Measurements from ENCODE around the gene SRRM3.
"Not testable (repeated sequence)": the region's sequence is repeated elsewhere in the genome, so short reads cannot be mapped to it uniquely, and the experiment has no call there.

The SRRM3 gene

GRCh38 chr7:76201732-76202665 is at the start of gene SRRM3:
TSS of gene SRRM3 (plus strand) at chr7:76201896. CDS start at chr7:76235067, 33,171 bp downstream.
- peak; percentile 73 for ATAC-seq
- H3K36me3 Mint-ChIP-seq, result no peaks in the 10 kb centered on the region
- H3K27me3 Mint-ChIP-seq, result peaks cover 73% of the 10 kb centered on the region
- H3K27ac Mint-ChIP-seq, result no peak within 1 kb of the TSS
- H3K4me1 Mint-ChIP-seq, result no peaks in the 10 kb centered on the region
- no peaks in the 10 kb centered on the region for H3K9me3 Mint-ChIP-seq
- no peak within 1 kb of the TSS for H3K4me3 Mint-ChIP-seq

GRCh38 chr7:76151932-76152331 is 49.8 kb upstream of the SRRM3 start:
- Mint-ChIP-seq H3K4me3 (no peak overlapping the region), H3K4me1 (no peaks in the 10 kb centered on the region), H3K9me3 (no peaks in the 10 kb centered on the region), H3K36me3 (no peaks in the 10 kb centered on the region), H3K27ac (no peak overlapping the region), H3K27me3 (no peaks in the 10 kb centered on the region)
- ATAC-seq, result no peak

- not testable (repeated sequence) for H3K4me1 Mint-ChIP-seq, ATAC-seq, H3K27me3 Mint-ChIP-seq, H3K27ac Mint-ChIP-seq, H3K4me3 Mint-ChIP-seq, H3K36me3 Mint-ChIP-seq, H3K9me3 Mint-ChIP-seq
These were observed 48.0 kb upstream of the SRRM3 start for GRCh38 chr7:76153571-76154230.

- H3K4me1 Mint-ChIP-seq, result no peaks in the 10 kb centered on the region
- H3K36me3 Mint-ChIP-seq, result no peaks in the 10 kb centered on the region
- H3K9me3 Mint-ChIP-seq, result no peaks in the 10 kb centered on the region
- no peak overlapping the region for H3K27ac Mint-ChIP-seq
- H3K27me3 Mint-ChIP-seq, result no peaks in the 10 kb centered on the region
- ATAC-seq, result no peak
- no peak overlapping the region for H3K4me3 Mint-ChIP-seq
These were observed 45.8 kb upstream of the SRRM3 start for GRCh38 chr7:76155938-76156337.

GRCh38 chr7:76156992-76157685 is 44.6 kb upstream of the SRRM3 start:
- not testable (repeated sequence) for H3K9me3 Mint-ChIP-seq, H3K27ac Mint-ChIP-seq, H3K4me3 Mint-ChIP-seq, H3K36me3 Mint-ChIP-seq, ATAC-seq, H3K27me3 Mint-ChIP-seq, H3K4me1 Mint-ChIP-seq

GRCh38 chr7:76158416-76158815 is 43.3 kb upstream of the SRRM3 start:
- not testable (repeated sequence) for H3K9me3 Mint-ChIP-seq, H3K4me1 Mint-ChIP-seq, H3K27ac Mint-ChIP-seq, ATAC-seq, H3K4me3 Mint-ChIP-seq, H3K27me3 Mint-ChIP-seq, H3K36me3 Mint-ChIP-seq

- not testable (repeated sequence) for H3K27me3 Mint-ChIP-seq, H3K27ac Mint-ChIP-seq, H3K4me1 Mint-ChIP-seq, H3K36me3 Mint-ChIP-seq, H3K4me3 Mint-ChIP-seq, H3K9me3 Mint-ChIP-seq, ATAC-seq
These were observed 39.1 kb upstream of the SRRM3 start for GRCh38 chr7:76162416-76163170.

- H3K9me3 Mint-ChIP-seq, H3K4me3 Mint-ChIP-seq, H3K36me3 Mint-ChIP-seq, H3K4me1 Mint-ChIP-seq, ATAC-seq, H3K27ac Mint-ChIP-seq, H3K27me3 Mint-ChIP-seq: not testable (repeated sequence)
These were observed 37.9 kb upstream of the SRRM3 start for GRCh38 chr7:76163812-76164211.

- H3K36me3 Mint-ChIP-seq, result no peaks in the 10 kb centered on the region
- H3K27ac Mint-ChIP-seq, result no peak overlapping the region
- H3K27me3 Mint-ChIP-seq, result no peaks in the 10 kb centered on the region
- ATAC-seq, result no peak
- H3K9me3 Mint-ChIP-seq, result no peaks in the 10 kb centered on the region
- no peak overlapping the region for H3K4me3 Mint-ChIP-seq
- no peaks in the 10 kb centered on the region for H3K4me1 Mint-ChIP-seq
These were observed 36.4 kb upstream of the SRRM3 start for GRCh38 chr7:76165106-76165972.

GRCh38 chr7:76165973-76166403 is 35.7 kb upstream of the SRRM3 start:
- Mint-ChIP-seq H3K27me3 (no peaks in the 10 kb centered on the region), H3K4me3 (peak overlapping the region; percentile 84), H3K36me3 (no peaks in the 10 kb centered on the region), H3K27ac (peak overlapping the region; percentile 80), H3K9me3 (no peaks in the 10 kb centered on the region), H3K4me1 (no peaks in the 10 kb centered on the region)
- ATAC-seq, result no peak

GRCh38 chr7:76166404-76167255 is 35.1 kb upstream of the SRRM3 start:
- peak overlapping the region; percentile 84 for H3K4me3 Mint-ChIP-seq
- no peaks in the 10 kb centered on the region for H3K9me3 Mint-ChIP-seq
- peak overlapping the region; percentile 80 for H3K27ac Mint-ChIP-seq
- no peaks in the 10 kb centered on the region for H3K4me1 Mint-ChIP-seq
- peak; percentile 96 for ATAC-seq
- no peaks in the 10 kb centered on the region for H3K27me3 Mint-ChIP-seq
- H3K36me3 Mint-ChIP-seq, result no peaks in the 10 kb centered on the region

GRCh38 chr7:76173566-76174205 is 28.0 kb upstream of the SRRM3 start:
- Mint-ChIP-seq H3K4me1 (peaks cover 8% of the 10 kb centered on the region), H3K9me3 (no peaks in the 10 kb centered on the region), H3K36me3 (no peaks in the 10 kb centered on the region), H3K27ac (no peak overlapping the region), H3K4me3 (no peak overlapping the region), H3K27me3 (no peaks in the 10 kb centered on the region)
- ATAC-seq, result no peak

- not testable (repeated sequence) for H3K9me3 Mint-ChIP-seq, H3K4me1 Mint-ChIP-seq, H3K27ac Mint-ChIP-seq, ATAC-seq, H3K4me3 Mint-ChIP-seq, H3K27me3 Mint-ChIP-seq, H3K36me3 Mint-ChIP-seq
These were observed 24.7 kb upstream of the SRRM3 start for GRCh38 chr7:76176951-76177350.
